Osteocyte (in vitro differentiated cells): ENCODE data around the gene SYDE1. TPM values are rescaled to one million over a fixed set of nuclear protein-coding genes. Genes with fewer than 3 reads are reported as not detected.

ENCODE experiments used
- DNase-seq: peaks from one replicate; pipeline ENCODE4 v3.0.0; 2021; ENCODE audit warnings: mixed read lengths; ENCODE audit not compliant: unreplicated experiment; ENCODE audit errors: extremely low spot score
- H3K27ac Mint-ChIP-seq: one replicate; pipeline ENCODE4 v1.8.0; 2021; ENCODE audit warnings: mild to moderate bottlenecking, mixed read lengths; ENCODE audit not compliant: unreplicated experiment
- H3K27me3 Mint-ChIP-seq: one replicate; pipeline ENCODE4 v1.8.0; 2021; ENCODE audit warnings: mixed read lengths; ENCODE audit not compliant: unreplicated experiment
- H3K36me3 Mint-ChIP-seq: one replicate; pipeline ENCODE4 v1.8.0; 2021; ENCODE audit warnings: mixed read lengths; ENCODE audit not compliant: unreplicated experiment
- H3K4me1 Mint-ChIP-seq: one replicate; pipeline ENCODE4 v1.8.0; 2021; ENCODE audit warnings: mixed read lengths; ENCODE audit not compliant: unreplicated experiment
- H3K4me3 Mint-ChIP-seq: one replicate; pipeline ENCODE4 v1.8.0; 2021; ENCODE audit warnings: mild to moderate bottlenecking, moderate library complexity, mixed read lengths; ENCODE audit not compliant: unreplicated experiment
- H3K9me3 Mint-ChIP-seq: one replicate; pipeline ENCODE4 v1.8.0; 2021; ENCODE audit warnings: mixed read lengths; ENCODE audit not compliant: unreplicated experiment
- total RNA-seq: library from RNA; stranded (reverse); gene quantifications from 2 replicates; pipeline ENCODE4 v1.2.1, GENCODE V29; 2021
- TF ChIP-seq, protein P1 (sequence below): fragments of 200-600 bp; sonication (generic); IDR thresholded peaks from 2 replicates; pipeline ENCODE4 v1.5.0; 2021; ENCODE audit warnings: antibody characterized with exemption, mild to moderate bottlenecking, moderate library complexity

Gene SYDE1
- total RNA-seq, 1 donor from 2014 or later, result 74.6 TPM

DNA sequence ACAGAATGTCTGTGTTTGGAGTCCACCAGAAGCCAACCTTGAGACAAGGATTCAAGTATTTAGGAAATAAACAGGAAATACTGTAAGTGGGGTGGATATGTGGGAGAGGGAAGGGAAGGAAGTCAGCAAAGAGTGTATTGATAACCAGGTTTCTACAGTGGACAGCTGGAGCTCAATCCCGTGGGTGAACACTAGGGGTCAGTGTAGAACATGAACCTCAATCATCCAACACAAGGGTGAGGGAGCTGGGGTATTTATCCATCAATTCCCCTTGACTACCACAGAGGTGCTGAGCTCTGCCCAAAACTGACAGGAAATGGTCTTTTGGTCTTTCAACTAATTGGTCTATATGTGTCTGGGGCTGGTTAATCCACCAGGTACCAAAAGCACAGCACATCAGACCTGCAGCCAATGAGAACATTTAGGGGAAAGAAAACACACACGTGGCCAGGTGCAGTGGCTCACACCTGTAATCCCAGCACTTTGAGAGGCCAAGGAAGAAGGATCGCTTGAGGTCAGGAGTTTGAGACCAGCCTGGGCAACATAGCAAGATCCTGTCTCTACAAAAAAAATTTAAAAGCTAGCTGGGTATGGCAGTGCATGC lies 5.6 kb upstream of the SYDE1 start:
- no peak overlapping the region for H3K27ac Mint-ChIP-seq
- no peak for DNase-seq
- peaks cover 4% of the 10 kb centered on the region for H3K4me1 Mint-ChIP-seq
- H3K4me3 Mint-ChIP-seq, result no peak overlapping the region
- no peaks in the 10 kb centered on the region for H3K36me3 Mint-ChIP-seq
- H3K9me3 Mint-ChIP-seq, result peaks cover 10% of the 10 kb centered on the region
- no peaks in the 10 kb centered on the region for H3K27me3 Mint-ChIP-seq
- TF ChIP-seq, protein P1, sequence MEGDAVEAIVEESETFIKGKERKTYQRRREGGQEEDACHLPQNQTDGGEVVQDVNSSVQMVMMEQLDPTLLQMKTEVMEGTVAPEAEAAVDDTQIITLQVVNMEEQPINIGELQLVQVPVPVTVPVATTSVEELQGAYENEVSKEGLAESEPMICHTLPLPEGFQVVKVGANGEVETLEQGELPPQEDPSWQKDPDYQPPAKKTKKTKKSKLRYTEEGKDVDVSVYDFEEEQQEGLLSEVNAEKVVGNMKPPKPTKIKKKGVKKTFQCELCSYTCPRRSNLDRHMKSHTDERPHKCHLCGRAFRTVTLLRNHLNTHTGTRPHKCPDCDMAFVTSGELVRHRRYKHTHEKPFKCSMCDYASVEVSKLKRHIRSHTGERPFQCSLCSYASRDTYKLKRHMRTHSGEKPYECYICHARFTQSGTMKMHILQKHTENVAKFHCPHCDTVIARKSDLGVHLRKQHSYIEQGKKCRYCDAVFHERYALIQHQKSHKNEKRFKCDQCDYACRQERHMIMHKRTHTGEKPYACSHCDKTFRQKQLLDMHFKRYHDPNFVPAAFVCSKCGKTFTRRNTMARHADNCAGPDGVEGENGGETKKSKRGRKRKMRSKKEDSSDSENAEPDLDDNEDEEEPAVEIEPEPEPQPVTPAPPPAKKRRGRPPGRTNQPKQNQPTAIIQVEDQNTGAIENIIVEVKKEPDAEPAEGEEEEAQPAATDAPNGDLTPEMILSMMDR, result peak; percentile 65

DNA sequence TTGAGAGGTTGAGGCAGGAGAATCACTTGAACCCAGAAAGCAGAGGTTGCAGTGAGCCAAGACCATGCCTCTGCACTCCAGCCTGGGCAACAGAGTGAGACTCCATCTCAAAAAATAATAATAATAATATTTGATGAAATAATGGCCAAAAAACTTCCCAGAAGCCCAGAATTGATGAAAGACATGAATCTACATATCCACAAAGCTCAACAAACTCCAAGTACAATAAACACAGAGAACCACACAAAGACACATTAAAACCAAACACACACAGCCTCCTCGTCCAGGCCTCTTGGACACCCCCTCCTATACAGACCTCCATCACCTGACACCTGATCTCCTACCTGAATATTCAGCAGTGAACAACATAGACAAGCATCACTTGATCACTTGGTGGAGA lies 3.2 kb upstream of the SYDE1 start:
- TF ChIP-seq, protein P1, result no peak
- Mint-ChIP-seq H3K27ac (no peak overlapping the region), H3K27me3 (no peaks in the 10 kb centered on the region), H3K4me1 (peaks cover 15% of the 10 kb centered on the region), H3K4me3 (no peak overlapping the region), H3K36me3 (no peaks in the 10 kb centered on the region), H3K9me3 (peaks cover 10% of the 10 kb centered on the region)
- no peak for DNase-seq

DNA sequence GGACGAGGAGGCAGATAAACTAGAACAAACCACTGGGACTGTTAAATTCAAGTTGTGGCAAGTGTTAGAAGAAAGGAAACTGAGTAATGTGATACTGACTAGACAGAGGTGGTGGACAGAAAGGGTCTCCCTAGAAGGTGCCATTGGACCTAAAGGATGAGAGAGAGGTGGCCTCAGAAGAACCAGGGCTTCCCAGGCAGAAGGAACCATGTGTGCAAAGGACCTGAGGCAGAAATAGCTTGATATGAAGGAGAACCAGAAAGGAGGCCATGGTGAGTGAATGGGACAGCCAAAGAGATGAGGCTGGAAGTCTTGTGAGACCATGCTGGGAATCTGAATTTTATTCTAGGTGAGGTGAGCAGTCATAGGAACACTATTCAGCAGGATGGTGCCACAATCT lies 2.8 kb upstream of the SYDE1 start:
- H3K9me3 Mint-ChIP-seq, result peaks cover 10% of the 10 kb centered on the region
- H3K4me3 Mint-ChIP-seq, result no peak overlapping the region
- TF ChIP-seq, protein P1, result no peak
- no peak overlapping the region for H3K27ac Mint-ChIP-seq
- H3K4me1 Mint-ChIP-seq, result peaks cover 15% of the 10 kb centered on the region
- no peaks in the 10 kb centered on the region for H3K27me3 Mint-ChIP-seq
- no peak for DNase-seq
- no peaks in the 10 kb centered on the region for H3K36me3 Mint-ChIP-seq

DNA sequence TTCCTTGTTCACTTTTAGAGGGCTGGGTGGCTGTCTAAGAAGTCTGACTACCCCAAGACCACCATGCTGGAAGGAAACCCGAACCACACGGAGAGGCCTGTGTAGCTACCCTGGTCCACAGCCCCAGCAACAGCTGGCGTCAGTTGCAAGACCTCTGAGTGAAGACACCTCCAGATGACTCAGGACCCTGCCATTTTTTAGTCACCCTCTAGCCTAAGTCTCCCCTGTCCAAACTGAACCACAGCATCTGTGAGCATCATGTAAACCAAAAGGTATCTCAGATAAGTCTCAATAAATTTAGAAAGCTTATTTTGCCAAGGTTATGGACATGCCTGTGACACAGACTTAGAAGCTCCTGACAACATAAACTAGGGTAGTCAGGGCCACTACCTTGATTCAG lies 2.2 kb upstream of the SYDE1 start:
- TF ChIP-seq, protein P1, result no peak
- no peak for DNase-seq
- H3K4me3 Mint-ChIP-seq, result no peak overlapping the region
- no peak overlapping the region for H3K27ac Mint-ChIP-seq
- H3K27me3 Mint-ChIP-seq, result no peaks in the 10 kb centered on the region
- peaks cover 15% of the 10 kb centered on the region for H3K4me1 Mint-ChIP-seq
- H3K9me3 Mint-ChIP-seq, result peaks cover 10% of the 10 kb centered on the region
- no peaks in the 10 kb centered on the region for H3K36me3 Mint-ChIP-seq

DNA sequence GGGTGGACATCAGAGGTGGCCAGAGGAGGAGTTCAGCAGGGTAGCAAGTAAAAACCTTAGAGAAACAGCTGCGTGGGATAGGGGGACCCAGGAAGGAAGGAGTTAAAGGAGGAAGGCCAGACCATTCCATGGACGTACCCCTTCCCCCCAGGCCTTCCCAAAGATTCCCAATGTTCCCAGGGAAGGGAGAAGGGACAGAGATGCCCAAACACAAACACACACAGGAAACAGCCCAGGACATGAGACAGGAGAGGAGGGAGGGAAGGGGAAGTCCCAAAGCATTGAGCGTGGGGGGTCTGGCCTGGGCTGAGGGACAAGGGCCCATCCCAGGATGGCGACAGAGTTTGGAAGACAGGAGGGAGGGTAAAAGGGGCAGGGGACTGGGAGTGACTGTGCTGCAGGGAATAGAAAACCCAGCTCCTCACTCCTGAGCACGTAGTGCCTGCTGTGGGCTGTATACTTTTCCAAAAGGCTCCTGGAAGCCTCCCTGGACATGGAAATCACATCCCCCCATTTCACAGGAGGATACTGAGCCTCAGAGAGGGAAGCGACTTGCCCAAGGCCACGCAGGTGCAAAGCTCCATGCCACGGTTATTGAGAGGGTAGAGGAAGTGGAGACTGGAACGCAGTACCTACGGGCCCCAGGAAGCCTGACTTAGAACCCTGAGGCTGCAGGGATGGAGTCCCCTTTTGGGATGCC lies 1.1 kb downstream of the SYDE1 start:
- H3K27me3 Mint-ChIP-seq, result no peaks in the 10 kb centered on the region
- TF ChIP-seq, protein P1, result no peak
- H3K9me3 Mint-ChIP-seq, result peaks cover 10% of the 10 kb centered on the region
- DNase-seq, result no peak
- peaks cover 13% of the 10 kb centered on the region for H3K36me3 Mint-ChIP-seq
- H3K4me3 Mint-ChIP-seq, result peak overlapping the region; percentile 88
- H3K4me1 Mint-ChIP-seq, result peaks cover 15% of the 10 kb centered on the region
- H3K27ac Mint-ChIP-seq, result peak overlapping the region; percentile 92
